T1000 (cell line): ENCODE data around the gene DRD3.

Experiments
- DNase-seq: peaks from one replicate; lab custom pipeline; 2025; ENCODE audit warnings: mixed read lengths; lab: John Stamatoyannopoulos, UW

DRD3 gene

GRCh38 chr3:114120211-114120610, 58.6 kb downstream of the DRD3 start:
- DNase-seq, result no peak

- no peak for DNase-seq
Observed at GRCh38 chr3:114119776-114120175, 59.1 kb downstream of the DRD3 start.

GRCh38 chr3:114115143-114115542, 63.7 kb downstream of the DRD3 start:
- no peak for DNase-seq

GRCh38 chr3:114114719-114115118, 64.1 kb downstream of the DRD3 start:
- no peak for DNase-seq

GRCh38 chr3:114112696-114113095, 66.2 kb downstream of the DRD3 start:
- no peak for DNase-seq

- DNase-seq, result no peak
Observed at GRCh38 chr3:114111060-114111770, 67.6 kb downstream of the DRD3 start.

GRCh38 chr3:114110439-114110838, 68.4 kb downstream of the DRD3 start:
- no peak for DNase-seq

GRCh38 chr3:114108137-114108536, 70.7 kb downstream of the DRD3 start:
- no peak for DNase-seq

- no peak for DNase-seq
Observed at GRCh38 chr3:114104414-114104813, 74.4 kb downstream of the DRD3 start.

GRCh38 chr3:114103858-114104257, 75.0 kb downstream of the DRD3 start:
- no peak for DNase-seq

- no peak for DNase-seq
Observed at GRCh38 chr3:114103181-114103580, 75.7 kb downstream of the DRD3 start.

- DNase-seq, result no peak
Observed at GRCh38 chr3:114101101-114101500, 77.8 kb downstream of the DRD3 start.

GRCh38 chr3:114095796-114096195, 83.1 kb downstream of the DRD3 start:
- no peak for DNase-seq

GRCh38 chr3:114093596-114093995, 85.3 kb downstream of the DRD3 start:
- no peak for DNase-seq

GRCh38 chr3:114093016-114093380, 85.9 kb downstream of the DRD3 start:
- DNase-seq, result no peak

- no peak for DNase-seq
Observed at GRCh38 chr3:114092151-114093015, 86.5 kb downstream of the DRD3 start.

GRCh38 chr3:114089675-114090074, 89.2 kb downstream of the DRD3 start:
- no peak for DNase-seq

- no peak for DNase-seq
Observed at GRCh38 chr3:114086356-114086755, 92.5 kb downstream of the DRD3 start.

- no peak for DNase-seq
Observed at GRCh38 chr3:114083112-114083511, 95.7 kb downstream of the DRD3 start.

GRCh38 chr3:114081037-114081436, 97.8 kb downstream of the DRD3 start:
- no peak for DNase-seq

- DNase-seq, result no peak
Observed at GRCh38 chr3:114080201-114080600, 98.7 kb downstream of the DRD3 start.

GRCh38 chr3:114079761-114080160, 99.1 kb downstream of the DRD3 start:
- no peak for DNase-seq

GRCh38 chr3:114078126-114078525, 100.7 kb downstream of the DRD3 start:
- no peak for DNase-seq
